ENCODE measurements around the gene MARCKS. TPM values are rescaled to one million over a fixed set of nuclear protein-coding genes. Genes with fewer than 3 reads are reported as not detected.

MARCKS gene
- polyA plus RNA-seq, 1 donor from 2014 or later: 369 TPM

DNA sequence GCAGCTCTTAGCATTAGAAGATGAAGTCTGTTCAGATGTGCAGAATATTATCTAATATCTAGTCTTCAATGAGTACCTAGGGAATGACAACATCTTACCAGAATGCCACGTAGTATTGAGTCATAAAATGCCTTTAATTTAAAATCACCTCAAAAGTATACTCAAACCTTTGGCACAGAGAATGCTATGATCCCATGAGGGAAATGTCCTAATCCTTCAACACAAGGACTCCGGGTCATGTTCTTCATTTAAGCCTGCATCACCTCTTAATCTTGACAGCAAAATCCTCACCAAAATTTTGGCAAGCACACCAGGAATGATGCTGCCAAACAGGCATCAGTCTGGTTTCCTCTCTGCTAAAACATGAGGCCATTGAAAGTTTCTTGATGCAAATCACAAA lies 23.6 kb upstream of the MARCKS start:
- Histone ChIP-seq H3K4me2 (ENCODE audit: low read length) (no peak overlapping the region), H3K9me2 (ENCODE audit: insufficient read depth, low read length) (no peaks in the 10 kb centered on the region), H3K4me3 (ENCODE audit: low read length) (no peak overlapping the region), H3K9ac (ENCODE audit: low read length) (no peak overlapping the region), H3K9me3 (ENCODE audit: low read length) (no peaks in the 10 kb centered on the region), H2AFZ (ENCODE audit: low read depth, low read length) (no peak overlapping the region), H3F3A (ENCODE audit: insufficient read depth, low read length, poor library complexity, severe bottlenecking) (no peaks in the 10 kb centered on the region), H3K27me3 (ENCODE audit: insufficient read depth, low read depth, low read length) (no peaks in the 10 kb centered on the region), H3K36me3 (ENCODE audit: insufficient read depth, low read length) (no peaks in the 10 kb centered on the region), H4K20me1 (ENCODE audit: insufficient read depth) (no peaks in the 10 kb centered on the region), H3K79me2 (replicated peaks; ENCODE audit: insufficient read depth, low read length) (no peaks in the 10 kb centered on the region), H3K27ac (ENCODE audit: low read length) (no peak overlapping the region)
- TF ChIP-seq TAF1 (IDR thresholded peaks at IDR 0.05; ENCODE audit: low read depth) (no peak), EP300 (conservative IDR thresholded peaks at IDR 0.05; ENCODE audit: poor library complexity, severe bottlenecking) (no peak), MXI1 (conservative IDR thresholded peaks at IDR 0.05; ENCODE audit: poor library complexity, severe bottlenecking) (no peak), REST (IDR thresholded peaks at IDR 0.05; ENCODE audit: borderline replicate concordance) (no peak), POLR2AphosphoS5 (IDR thresholded peaks at IDR 0.05) (no peak), EZH2 (IDR thresholded peaks at IDR 0.05; ENCODE audit: borderline replicate concordance, insufficient read depth, low read length, poor library complexity, severe bottlenecking) (no peak), RAD21 (conservative IDR thresholded peaks at IDR 0.05) (no peak), CTCF (IDR thresholded peaks at IDR 0.05; ENCODE audit: poor library complexity, severe bottlenecking) (no peak), SMC3 (conservative IDR thresholded peaks at IDR 0.05; ENCODE audit: poor library complexity) (no peak)

DNA sequence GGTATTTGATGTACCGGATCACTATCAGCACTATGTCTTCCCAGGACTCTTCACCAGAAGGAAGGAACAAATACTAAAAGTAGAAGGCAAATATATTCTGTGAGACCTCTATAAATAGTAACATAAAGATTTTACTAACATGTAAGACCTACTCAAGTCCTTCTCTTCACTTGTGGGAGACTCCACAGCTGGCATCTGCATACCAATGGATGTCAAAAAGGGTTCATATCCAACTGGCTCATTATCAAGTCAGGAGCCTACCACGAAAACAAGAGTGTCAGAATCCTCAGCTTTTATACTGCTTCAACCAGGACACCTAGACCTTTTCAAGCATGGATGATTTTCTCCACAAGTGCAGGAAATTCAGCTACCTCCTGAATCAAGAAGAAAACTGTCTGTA lies 20.0 kb upstream of the MARCKS start:
- H3K27me3 ChIP-seq (ENCODE audit: insufficient read depth, low read depth, low read length): no peaks in the 10 kb centered on the region
- no peak overlapping the region for H2AFZ ChIP-seq (ENCODE audit: low read depth, low read length)
- H3K9me2 ChIP-seq (ENCODE audit: insufficient read depth, low read length): no peaks in the 10 kb centered on the region
- TF ChIP-seq CTCF (IDR thresholded peaks at IDR 0.05; ENCODE audit: poor library complexity, severe bottlenecking) (no peak), RAD21 (conservative IDR thresholded peaks at IDR 0.05) (no peak), SMC3 (conservative IDR thresholded peaks at IDR 0.05; ENCODE audit: poor library complexity) (no peak), MXI1 (conservative IDR thresholded peaks at IDR 0.05; ENCODE audit: poor library complexity, severe bottlenecking) (no peak), TAF1 (IDR thresholded peaks at IDR 0.05; ENCODE audit: low read depth) (no peak), EZH2 (IDR thresholded peaks at IDR 0.05; ENCODE audit: borderline replicate concordance, insufficient read depth, low read length, poor library complexity, severe bottlenecking) (no peak)
- H4K20me1 ChIP-seq (ENCODE audit: insufficient read depth): no peaks in the 10 kb centered on the region
- no peaks in the 10 kb centered on the region for H3K79me2 ChIP-seq (replicated peaks; ENCODE audit: insufficient read depth, low read length)
- no peak overlapping the region for H3K9ac ChIP-seq (ENCODE audit: low read length)
- H3K9me3 ChIP-seq (ENCODE audit: low read length): no peaks in the 10 kb centered on the region
- no peak overlapping the region for H3K4me2 ChIP-seq (ENCODE audit: low read length)
- H3K36me3 ChIP-seq (ENCODE audit: insufficient read depth, low read length): no peaks in the 10 kb centered on the region
- no peak overlapping the region for H3K27ac ChIP-seq (ENCODE audit: low read length)
- no peak overlapping the region for H3K4me3 ChIP-seq (ENCODE audit: low read length)
- no peaks in the 10 kb centered on the region for H3F3A ChIP-seq (ENCODE audit: insufficient read depth, low read length, poor library complexity, severe bottlenecking)
